PC-9 (cell line): ENCODE data around the gene DLGAP5.

Experiments
- EZH2 ChIP-seq: fragments of 200-600 bp; sonication (generic); IDR thresholded peaks from 2 replicates; pipeline ENCODE4 v1.8.0; 2017; ENCODE audit warnings: antibody characterized with exemption, low read depth
- TF ChIP-seq, protein P1 (sequence below): fragments of 200-600 bp; sonication (generic); conservative IDR thresholded peaks from 2 replicates; pipeline ENCODE4 v1.6.1; 2017; ENCODE audit warnings: mixed run types, antibody characterized with exemption, mild to moderate bottlenecking, moderate library complexity

DNA sequence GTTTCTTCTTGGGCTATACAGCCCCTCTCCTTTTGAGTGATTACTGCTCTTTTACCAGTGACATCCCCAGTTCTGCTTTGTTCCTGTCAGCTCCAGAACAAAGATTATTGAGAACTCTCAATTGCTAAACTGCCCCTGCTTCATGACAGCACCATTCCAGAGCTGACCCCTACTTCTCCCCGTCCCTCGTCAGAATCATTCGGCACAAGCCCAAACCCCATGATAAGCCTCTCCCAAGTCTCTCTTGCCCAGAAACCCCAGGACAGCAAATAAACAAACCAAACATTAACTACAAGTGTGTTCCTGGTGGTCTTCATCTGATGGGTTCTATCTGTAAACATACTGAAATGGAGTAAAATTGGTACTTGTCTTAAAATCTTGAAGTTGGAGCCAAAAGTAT is 9.3 kb upstream of the DLGAP5 start:
- TF ChIP-seq, protein P1, sequence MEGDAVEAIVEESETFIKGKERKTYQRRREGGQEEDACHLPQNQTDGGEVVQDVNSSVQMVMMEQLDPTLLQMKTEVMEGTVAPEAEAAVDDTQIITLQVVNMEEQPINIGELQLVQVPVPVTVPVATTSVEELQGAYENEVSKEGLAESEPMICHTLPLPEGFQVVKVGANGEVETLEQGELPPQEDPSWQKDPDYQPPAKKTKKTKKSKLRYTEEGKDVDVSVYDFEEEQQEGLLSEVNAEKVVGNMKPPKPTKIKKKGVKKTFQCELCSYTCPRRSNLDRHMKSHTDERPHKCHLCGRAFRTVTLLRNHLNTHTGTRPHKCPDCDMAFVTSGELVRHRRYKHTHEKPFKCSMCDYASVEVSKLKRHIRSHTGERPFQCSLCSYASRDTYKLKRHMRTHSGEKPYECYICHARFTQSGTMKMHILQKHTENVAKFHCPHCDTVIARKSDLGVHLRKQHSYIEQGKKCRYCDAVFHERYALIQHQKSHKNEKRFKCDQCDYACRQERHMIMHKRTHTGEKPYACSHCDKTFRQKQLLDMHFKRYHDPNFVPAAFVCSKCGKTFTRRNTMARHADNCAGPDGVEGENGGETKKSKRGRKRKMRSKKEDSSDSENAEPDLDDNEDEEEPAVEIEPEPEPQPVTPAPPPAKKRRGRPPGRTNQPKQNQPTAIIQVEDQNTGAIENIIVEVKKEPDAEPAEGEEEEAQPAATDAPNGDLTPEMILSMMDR, result no peak
- no peak for TF ChIP-seq EZH2
